CD4-positive, alpha-beta T cell treated with Interleukin-6 at 100 ng/mL for 8 hours (primary cell): Measurements from ENCODE around the gene KCNJ5.
"Not testable (repeated sequence)": the region's sequence is repeated elsewhere in the genome, so short reads cannot be mapped to it uniquely, and the experiment has no call there.

ENCODE experiments used
- DNase-seq: peaks from one replicate; pipeline ENCODE4 v3.0.0-alpha.2; 2020; ENCODE audit warnings: mixed read lengths, low spot score

The KCNJ5 gene

DNA sequence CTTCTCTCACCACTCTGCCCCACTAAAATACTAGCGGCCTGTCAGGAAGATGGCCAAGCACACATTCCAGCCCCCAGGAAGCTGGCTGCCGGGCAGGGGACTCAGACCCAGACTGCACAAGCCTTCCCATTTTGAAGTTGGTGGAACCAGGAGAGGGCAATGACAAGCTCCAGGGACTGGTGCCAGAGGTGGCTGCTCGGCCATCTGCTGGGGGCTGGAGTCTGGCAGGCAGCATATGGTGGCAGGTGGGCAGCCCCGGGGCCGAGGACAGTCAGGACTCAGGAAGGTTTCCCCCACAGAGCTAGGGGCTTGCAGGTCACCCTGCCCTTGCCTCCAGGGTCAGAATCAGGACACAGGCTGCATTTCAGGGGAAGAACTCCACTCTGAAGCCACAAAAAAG, 22.6 kb downstream of the KCNJ5 start:
- DNase-seq: no peak

DNA sequence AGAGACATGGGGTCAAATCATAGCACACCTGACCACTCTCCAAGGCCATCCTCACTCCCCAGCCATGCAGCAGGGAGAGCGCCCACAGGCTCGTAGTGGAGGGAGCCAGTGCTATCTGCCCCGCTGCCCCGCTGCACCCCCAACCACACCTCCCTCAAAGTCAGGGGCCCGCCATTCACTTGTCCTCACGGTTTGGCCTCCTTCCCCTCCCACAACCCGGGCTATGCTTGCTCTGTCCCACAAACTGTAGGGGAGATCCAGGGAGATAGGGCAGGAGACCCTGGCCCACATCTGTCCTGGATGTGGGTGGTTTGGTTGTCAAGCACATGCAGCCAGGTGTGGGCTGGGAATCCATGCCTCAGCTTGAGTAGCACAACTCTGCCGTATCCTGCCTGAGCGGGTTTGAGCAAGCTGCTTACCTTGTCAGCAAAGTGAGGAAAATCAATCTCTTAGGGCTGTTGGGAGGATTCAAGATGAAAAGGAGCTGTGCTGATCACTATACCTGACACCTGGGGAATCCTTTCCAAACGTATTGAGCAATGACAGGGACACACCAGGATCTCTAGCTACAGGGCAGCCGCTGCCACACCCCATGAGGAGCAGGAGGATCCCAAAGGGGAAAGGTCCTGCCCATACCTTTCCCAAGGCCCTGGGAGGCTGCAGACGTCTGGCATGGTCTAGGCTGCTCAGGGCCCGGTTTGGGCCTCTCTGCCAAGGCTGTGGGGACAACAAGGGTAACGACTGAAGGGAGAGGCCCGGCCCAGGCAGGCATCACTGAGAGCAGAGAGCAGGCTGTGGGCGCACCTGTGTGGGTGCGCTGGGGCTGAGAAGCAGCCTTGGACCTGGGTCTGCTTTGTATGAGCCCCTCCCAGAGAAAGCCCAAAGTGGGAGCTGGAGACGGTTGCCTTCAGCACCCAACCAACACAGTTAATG, 23.3 kb downstream of the KCNJ5 start:
- DNase-seq: no peak

DNA sequence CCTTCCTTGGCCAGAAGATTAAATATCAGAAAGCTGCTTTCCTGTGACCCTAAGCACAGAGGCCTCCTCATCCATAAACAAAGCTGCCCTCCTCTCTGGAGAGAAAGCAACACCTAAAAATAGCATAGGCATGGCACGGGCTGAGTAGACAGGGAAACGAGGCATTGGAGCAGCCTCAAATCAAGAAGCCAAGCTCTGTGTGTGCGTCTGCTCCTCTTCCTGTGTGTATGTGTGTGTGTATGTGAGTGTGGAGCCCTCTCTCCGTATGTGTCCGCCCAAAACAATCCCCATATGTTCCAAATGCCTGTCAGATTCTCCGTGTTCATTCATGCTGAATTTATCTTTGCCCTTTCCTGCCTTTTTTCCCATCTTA, 24.0 kb downstream of the KCNJ5 start:
- DNase-seq: no peak

DNA sequence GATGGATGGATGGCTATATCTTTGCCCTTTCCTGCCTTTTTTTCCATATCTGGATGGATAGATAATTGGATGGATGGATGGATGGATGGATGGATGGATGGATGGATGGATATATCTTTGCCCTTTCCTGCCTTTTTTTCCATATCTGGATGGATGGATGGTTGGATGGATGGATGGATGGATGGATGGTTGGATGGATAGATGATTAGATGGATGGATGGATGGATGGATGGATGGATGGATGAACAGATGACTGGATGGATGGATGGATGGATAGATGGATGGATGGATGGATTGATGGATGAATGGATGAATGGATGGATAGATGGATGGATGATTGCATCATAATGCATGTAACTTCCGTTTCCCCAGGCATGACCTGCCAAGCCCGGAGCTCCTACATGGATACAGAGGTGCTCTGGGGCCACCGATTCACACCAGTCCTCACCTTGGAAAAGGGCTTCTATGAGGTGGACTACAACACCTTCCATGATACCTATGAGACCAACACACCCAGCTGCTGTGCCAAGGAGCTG, 24.9 kb downstream of the KCNJ5 start:
- no peak for DNase-seq

DNA sequence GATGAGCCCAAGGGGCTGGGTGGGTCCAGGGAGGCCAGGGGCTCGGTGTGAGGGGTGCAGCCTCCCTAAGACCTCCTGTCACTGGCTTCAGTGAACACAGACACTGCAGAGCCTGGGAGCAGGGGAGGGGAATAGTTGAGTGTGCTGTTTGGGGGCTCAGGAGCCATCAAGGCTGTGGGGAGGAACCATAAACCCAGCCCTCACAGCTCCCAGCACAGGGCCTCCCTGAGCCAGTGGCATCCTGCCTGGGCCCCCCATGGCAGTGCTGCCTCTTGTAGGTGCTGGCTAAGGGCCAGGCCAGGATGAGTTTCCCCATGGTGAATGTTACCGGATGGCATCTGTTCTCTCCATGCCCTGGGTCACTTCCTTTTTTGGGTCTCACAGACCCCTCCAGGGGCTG, 25.5 kb downstream of the KCNJ5 start:
- no peak for DNase-seq

DNA sequence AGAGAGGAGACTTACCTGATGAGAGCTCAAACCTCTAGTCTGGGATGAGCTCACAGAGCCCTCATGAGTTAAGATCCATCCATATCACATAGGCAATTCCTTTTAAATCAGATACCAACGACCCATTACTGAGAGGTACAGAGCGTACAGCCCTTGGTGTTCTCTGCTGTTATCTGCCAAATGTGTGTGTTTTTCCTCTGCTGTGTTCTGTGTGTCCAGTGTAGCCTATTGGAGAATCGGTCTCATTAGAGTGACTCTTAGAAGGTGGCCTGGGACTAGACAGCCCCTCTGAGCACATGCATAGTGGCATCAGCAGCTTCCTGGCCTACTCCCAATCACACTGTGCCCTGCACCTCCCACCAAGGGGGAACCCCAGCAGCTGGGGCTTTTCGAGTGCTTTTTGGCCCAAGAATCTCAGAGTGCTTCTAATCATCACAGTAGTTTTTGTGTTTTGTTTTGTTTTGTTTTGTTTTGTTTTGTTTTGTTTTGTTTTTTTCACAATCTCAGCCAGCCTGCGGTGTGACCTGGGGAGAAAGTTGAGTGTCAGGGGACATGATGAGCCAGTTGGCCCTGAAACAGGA, 26.1 kb downstream of the KCNJ5 start:
- DNase-seq: no peak

DNA sequence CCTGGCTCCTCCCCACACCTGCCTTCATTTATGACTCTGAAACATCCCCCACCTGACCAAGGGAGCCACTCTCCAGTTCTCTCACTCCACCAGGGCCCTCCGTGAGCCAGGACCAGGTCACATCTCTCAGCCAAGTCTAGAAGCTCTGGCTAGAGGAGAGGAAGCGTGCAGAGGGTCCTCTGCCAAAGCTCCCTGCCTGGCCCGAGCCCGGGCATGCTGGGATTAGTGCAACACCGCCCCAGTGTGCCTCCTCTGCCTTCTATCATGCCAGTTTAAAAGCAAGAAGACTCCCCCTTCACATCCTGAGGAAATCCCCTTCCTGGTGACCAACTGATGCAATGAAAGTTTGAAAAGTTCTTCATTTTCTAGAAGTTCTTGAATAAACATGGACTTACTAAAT, 28.1 kb downstream of the KCNJ5 start:
- no peak for DNase-seq

DNA sequence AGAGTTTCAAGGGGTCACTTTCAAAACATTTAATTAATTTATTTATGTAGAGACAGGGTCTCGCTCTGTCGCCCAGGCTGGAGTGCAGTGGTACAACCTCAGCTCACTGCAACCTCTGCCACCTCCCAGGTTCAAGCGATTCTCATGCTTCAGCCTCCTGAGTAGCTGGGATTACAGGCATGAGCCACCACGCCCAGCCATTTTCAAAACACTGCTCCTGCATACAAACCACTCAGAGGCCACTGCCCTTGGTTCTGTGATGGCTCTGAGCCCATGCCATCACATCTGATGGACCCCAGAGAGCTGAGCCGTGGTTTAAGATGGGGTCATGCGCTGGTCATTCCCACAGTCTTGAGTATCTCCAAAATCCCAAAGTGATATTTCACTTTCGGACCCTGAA, 28.5 kb downstream of the KCNJ5 start:
- DNase-seq: not testable (repeated sequence)

DNA sequence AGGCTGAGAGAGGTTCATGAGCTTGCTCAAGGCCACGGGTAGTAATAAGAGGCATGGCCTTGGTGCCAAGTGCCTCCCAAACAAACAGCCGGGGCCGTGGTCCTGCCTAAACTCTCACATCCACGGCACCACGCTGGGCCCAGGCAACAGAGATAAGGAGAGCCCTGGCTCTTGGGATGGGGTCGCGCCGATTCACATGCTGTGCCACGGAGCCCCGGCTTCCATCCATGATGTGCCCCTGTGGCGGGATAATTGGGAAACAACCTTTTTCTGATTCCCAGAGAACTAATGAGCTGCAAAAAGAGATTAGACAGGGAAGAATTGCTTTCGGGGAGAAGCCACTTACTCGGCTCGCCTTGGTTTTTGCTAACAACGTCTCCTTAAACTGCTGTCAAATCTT, 29.5 kb downstream of the KCNJ5 start:
- no peak for DNase-seq

DNA sequence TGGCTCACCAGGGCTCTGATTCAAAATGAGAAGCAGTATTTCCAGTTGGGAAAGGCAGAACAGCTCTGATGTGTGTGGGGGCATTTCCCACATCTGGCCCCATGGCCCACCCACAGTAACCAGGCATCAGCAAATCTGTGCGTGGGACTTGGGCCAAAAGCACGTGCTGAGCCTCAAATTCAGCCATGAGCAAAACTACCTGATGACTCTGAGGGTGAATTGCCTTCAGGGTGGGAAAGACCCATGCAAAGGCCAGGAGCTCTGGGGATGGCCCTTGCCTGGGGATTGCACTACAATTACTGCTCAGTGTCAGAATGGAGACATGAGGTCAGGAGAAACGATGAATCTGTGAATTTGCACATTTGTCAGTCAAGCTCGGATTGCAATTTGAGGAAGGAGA, 30.6 kb downstream of the KCNJ5 start:
- no peak for DNase-seq

DNA sequence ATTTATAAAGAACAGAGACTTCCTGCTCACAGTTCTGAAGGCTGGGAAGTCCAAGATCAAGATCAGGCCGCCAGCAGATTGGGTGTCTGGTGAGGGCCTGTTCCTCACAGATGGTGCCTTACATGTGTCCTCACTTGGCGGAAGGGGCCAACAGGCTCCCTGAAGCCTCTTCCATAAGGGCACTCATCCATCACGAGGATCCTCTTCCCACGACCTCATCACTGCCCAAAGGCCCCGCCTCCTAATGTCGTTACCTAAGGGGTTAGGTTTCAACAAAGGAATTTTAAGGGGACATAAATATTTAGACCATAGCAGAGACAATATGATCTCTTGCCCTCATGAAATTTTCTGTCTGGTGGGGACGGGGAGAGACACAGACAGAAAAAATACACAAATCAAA, 32.9 kb downstream of the KCNJ5 start:
- no peak for DNase-seq

DNA sequence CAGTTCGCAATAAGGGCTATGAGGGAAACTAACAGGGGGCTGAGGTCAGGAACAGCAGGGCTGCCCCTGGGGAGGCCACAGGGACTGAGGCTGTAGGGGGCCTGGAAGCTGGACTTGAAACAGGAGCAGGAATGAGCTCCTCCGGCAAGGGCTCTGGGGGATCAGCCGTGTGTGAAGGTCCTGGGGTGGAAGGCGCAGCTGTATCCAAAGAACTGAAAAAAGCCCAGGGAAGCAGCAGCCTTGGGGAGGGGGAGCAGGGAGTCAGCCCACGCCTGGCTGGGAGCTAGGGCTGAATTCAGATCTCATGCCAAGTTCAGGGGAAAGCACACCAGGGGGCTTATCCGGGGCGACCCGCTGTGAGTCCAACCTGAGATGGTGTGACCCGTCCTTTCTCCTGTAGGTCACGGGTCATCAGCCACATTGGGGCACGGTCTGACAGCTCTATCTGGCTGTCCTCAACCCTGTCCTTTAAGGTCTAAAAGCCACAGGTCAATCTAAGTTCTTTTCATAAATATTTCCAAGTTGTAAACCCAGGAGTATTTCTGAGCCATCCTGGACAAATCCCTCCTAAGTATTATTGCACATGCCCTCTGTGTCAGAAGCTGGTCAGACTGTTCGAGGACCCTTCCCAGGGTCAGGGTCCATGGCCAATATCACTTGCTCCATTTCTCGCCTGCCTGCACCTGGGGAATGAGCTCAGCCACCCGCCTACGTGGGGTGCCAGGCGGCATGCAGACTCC, 33.5 kb downstream of the KCNJ5 start:
- DNase-seq: no peak

DNA sequence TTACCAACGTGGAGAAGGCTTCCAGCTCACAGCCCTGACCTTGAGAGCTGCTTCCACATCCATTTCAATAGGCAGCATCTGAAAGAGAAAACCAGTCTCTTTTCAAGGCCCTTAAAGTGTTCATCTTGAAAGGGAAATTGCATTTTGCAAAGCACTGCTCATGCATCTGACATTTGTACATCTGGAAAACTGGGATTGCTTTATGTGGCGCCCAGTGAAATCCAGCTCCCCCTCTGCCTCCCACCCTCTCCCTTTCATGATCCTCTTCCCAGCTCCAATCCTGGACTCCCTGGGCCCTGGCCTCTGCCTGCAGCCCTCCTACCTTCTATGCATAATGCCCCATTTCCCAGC, 34.1 kb downstream of the KCNJ5 start:
- no peak for DNase-seq

DNA sequence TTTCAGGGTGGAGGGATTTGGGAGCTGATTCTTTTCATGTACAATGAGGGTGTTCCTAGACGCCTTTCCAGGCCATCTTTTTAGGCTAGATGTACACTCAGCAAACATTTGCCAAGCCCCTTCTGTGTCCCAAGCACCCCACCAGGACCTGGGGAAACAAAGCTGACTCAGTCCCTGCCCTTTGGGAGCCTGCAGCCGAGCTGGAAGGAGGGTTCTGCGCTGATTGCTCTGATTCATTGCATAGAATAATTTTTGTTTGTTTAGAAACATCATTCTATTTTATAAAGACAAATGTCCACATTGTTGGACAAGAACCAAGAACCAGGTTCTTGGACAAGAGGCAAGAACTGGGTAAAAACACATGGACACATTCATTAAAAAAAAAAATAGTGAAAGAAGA, 34.8 kb downstream of the KCNJ5 start:
- DNase-seq: no peak

DNA sequence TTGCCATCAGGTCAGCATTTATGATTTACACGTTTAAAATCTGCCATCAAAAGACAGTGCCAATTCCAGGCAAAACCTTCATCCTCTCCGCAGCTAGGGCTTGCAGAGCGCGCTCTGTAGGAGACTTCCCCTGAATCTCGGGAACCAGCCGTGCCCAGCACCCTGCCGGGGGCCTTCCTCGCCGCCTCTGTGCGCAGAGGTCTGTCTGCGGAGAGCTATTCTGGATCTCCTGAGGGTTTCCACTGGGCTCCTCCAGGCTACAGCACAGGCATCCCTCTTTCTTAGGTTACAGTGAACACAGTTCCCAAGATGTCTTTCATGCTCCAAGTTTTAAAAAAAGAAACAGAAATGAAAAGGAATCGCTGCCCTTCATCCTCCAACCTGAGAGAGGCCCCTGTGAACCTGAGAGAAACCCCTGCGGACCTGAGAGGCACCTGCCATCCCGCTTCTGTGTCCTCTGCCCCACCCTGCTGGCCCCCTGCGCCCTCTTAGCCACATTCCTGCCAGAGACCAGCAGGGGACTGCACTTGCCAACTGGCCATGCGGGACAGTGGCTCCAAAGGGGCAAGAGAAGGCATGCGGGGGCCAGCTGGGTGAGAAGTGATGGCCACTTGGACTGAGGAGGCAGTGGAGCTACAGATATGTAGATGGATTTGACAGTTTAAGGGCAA, 35.4 kb downstream of the KCNJ5 start:
- no peak for DNase-seq

DNA sequence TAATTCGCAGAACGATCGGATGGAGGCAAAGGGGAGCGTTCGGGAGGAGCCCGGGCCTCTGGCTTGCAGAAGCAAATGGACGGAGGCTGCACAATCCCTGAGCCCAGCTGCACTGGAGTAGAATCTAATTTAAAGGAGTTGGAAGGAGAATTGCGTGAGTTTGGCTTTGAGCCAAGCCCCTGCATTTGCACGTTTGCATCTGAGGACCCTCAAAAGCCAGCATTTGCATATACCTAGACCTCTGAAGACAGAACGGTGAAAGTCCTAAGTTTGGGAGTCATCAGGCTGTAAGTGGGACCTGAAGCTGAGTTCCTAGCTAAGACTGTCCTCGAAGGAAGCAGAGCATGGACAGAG, 35.9 kb downstream of the KCNJ5 start:
- no peak for DNase-seq

DNA sequence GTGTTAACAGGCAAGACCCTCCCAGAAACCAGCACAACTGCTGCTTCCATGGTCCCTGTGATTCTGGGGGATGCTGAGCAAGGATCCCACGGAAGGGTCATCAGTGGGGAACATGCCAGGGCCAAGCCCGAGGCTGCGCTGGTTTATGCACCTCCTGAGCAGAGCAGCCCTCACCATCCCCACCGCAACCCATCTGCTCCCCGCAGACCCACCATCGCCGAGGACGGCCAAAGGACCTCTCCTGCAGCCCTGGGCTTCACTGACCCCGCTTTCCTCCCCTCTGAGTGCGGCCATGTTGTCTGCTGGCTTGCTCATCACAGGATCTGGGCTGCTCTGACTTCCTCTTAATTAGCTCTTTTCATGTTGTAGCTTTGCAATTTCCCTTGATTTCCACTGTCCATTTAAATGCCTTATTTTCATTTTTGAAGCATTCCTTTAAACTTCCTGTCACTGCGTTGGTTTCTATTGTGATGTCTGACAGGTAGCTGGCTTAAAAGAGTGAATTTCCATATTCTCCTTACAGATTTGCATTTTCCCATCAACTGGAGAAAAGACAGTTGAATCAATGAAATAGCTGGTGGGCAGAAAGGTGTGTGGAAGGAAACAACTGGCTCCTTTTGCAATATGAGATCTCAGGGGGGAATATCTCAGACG, 36.7 kb downstream of the KCNJ5 start:
- no peak for DNase-seq

DNA sequence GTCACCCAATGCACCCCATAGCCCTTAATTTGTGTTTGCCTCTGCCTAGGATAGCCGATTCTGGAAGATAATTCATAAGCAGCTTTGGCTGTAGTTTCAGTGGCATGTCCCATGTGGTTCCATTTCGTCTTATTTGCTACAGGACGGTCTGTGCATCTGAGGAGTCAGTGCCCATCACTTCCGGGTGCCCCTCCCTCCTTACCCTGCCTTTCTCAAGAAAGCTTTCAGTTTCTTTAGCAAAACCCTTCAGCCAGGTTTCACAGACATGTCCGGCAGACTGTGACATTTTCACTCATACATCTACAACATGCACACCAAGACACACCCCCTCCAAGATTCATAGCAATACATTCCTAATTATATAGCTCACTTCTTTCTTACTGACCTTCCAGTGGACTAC, 37.2 kb downstream of the KCNJ5 start:
- DNase-seq: no peak

DNA sequence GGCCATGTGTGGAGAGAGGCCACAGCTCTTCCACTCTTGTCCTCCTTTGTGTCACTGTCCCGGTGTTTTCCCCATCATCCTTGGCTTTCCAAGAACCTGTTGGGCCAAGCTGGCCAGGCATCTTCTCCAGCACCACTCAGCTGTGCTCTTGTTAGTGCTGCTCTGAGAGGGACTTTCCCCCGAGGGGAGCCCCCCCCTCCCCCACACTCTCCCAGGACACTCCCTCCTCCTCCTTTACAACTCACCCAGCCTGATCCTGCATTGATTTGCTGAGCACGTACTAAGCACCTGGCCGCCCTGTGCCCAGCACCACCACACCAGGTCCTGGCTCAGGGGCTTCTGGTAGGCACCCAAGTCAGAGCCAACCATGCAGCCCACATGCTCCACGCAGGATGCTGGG, 38.3 kb downstream of the KCNJ5 start:
- DNase-seq: no peak

DNA sequence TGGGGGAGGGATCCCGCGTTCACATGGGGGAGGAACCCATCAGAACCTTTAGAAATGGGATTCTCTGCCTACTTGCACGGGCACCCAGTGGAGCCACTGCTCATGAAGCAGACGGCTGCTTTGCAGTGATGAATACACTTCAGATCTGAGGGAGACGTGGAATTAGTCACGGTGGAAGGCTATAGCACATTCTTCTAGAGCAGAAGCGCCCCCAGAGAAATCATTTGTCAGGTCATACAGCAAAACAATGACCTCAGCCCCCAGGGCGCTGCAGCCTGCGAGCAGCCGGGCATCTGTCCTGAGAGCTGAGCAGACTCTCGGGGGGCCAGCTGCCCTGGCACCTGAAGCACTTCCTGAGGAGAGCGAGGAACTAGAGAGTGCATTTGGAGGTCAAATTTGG, 38.8 kb downstream of the KCNJ5 start:
- no peak for DNase-seq

DNA sequence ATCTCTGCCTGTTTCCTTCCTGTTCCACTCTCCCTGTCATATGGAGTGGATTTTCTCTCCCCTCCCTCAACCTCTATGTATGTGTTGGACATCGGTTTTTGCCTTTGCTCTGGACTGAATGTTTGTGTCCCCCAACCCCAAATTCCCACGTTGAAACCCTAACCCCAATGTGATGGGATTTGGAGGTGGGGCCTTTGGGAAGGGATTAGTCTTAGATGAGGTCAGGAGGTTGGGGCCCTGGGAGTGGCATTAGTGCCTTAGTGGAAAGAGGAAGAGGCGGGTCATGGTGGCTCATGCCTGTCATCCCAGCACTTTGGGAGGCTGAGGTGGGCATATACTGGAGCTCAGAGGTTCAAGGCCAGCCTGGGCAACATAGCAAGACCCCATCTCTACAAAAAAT, 39.9 kb downstream of the KCNJ5 start:
- DNase-seq: no peak

DNA sequence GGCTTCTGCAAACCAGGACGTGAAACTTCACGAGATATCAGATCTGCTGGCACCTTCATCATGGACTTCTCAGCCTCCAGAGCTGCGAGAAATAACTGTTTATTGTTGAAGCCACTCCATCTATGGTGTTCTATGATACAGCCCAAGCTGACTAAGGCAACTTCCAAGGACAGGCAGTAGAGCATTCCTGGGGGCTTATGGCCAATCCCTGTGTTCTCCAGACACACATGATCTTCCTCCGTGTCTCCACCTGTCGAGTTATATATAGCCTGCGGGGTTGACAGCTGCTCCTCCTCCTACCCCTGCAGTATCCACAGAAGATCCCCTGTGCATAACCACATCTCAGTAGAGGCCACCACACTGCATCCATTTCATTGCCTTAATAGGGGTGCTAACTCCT, 40.5 kb downstream of the KCNJ5 start:
- DNase-seq: no peak
